Umbilical cord (tissue), 2 donors: ENCODE measurements around the gene ZNF280D. TPM values are rescaled to one million over a fixed set of nuclear protein-coding genes. Genes with fewer than 3 reads are reported as not detected.
"Not testable (repeated sequence)": the region's sequence is repeated elsewhere in the genome, so short reads cannot be mapped to it uniquely, and the experiment has no call there.

Experiments
- DNase-seq: peaks from one replicate; pipeline ENCODE4 v3.0.0-alpha.2; 2015; ENCODE audit warnings: low spot score
- total RNA-seq: library from RNA; depleted of rRNA; stranded (reverse); fragments of >200 nt; gene quantifications from one replicate; pipeline ENCODE4 v1.2.3, GENCODE V29; 2014; ENCODE audit warnings: low replicate concordance; ENCODE audit not compliant: insufficient read depth

Gene ZNF280D
- total RNA-seq, 1 donor from 2014 or later = 53.9 TPM

DNA sequence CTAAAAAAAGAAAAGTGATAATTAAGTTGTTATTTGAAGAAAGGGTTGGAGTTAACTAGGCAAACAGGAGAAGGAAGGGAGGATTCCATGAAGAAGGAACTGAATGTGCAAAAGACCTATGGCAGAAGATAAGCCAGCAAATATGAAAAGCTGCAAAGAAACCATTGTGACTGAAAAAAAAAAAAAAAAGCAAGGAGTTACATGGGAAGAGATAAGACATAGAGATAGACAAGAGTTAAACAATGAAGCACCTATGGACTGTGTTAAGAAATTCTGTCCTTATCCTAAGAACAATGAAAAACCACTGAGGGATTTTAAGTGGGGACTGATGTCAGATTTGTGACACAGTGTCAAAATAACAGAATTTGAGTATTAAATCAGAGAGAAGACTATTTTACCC is 17.0 kb downstream of the ZNF280D start:
- no peak for DNase-seq

- no peak for DNase-seq
These were observed 18.1 kb downstream of the ZNF280D start for GRCh38 chr15:56715220-56715619.

- not testable (repeated sequence) for DNase-seq
These were observed 23.8 kb downstream of the ZNF280D start for GRCh38 chr15:56709502-56709901.

GRCh38 chr15:56699743-56700142 is 33.6 kb downstream of the ZNF280D start:
- DNase-seq = no peak

GRCh38 chr15:56698270-56698669 is 35.0 kb downstream of the ZNF280D start:
- DNase-seq = no peak

GRCh38 chr15:56693761-56694160 is 39.5 kb downstream of the ZNF280D start:
- DNase-seq = peak; percentile 5

- no peak for DNase-seq
These were observed 42.6 kb downstream of the ZNF280D start for GRCh38 chr15:56690733-56691132.

- peak; percentile 4 for DNase-seq
These were observed 49.4 kb downstream of the ZNF280D start for GRCh38 chr15:56683908-56684307.

GRCh38 chr15:56681113-56681512 is 52.2 kb downstream of the ZNF280D start:
- DNase-seq = no peak

DNA sequence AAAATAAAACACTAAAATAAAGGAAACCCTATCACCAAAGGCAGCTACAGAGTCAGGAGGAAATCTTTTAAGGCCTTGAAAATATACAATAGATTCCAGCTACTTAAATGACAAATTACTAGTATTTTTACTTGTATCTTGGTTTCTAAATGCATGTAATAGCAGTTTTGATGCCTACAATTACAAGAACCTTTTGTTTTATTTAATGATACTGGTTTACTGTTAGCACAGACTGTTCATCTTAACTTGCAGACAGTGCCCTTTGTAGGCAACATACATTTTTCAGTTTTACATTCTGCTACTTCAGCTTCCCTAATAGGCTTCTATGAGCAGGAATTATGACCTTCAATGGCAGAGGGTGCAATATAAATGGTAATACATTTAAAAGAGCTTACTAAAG is 54.1 kb downstream of the ZNF280D start:
- DNase-seq = no peak

DNA sequence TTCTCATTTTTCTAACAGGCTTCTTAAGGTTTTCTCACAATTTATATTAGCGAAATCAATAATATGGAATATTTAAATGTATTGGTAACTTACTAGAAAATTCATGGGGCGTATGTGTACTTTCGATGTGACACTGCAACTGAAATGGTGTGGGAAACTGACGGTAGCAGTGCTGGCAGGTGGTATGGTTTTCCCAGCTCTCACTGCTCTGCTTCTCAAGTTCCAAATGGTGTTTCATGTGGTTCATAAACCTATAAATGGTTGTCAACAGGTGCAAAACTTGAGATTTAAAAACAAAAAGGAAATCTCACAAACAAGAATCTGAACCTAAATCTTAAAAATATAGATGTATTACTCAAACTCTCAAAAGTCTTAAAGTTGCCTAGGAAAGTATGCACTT is 54.7 kb downstream of the ZNF280D start:
- DNase-seq = no peak

DNA sequence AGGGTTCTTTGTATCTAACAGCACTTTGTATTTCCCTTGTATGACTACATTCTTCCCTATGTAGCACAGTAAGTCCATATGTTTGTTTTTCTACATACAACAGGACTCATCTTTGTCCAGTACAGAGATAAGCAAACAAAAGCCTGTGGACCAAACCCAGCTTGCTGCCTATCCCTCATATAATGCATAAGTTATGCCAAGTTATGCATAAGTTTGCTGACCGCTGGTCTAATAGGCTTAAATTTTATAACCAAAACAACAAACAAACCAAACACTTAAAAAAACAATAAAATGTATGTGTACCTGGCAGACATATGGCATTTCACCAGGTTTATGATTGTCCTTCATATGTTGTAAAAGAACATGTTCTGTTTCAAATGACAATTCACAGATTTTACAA is 56.0 kb downstream of the ZNF280D start:
- DNase-seq = no peak

DNA sequence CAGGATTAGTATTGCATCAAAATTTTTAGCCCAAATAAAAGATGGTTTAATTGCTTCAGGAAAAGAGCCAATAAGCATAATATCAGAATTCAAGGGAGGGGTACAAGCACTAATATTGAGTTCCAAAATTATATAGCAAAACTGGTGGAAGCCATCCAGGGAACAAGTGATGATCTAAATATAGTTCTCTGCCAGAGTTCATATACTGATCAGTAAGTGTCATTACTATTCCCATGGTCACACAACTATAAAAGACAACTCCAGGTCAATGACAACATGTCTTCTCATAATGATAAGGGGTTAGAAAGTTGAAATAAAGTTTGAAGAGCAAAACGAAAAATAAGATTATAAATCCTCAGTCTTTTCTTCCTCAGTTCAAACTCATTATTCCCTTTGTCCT is 57.4 kb downstream of the ZNF280D start:
- no peak for DNase-seq

- no peak for DNase-seq
These were observed 58.5 kb downstream of the ZNF280D start for GRCh38 chr15:56674857-56675256.

DNA sequence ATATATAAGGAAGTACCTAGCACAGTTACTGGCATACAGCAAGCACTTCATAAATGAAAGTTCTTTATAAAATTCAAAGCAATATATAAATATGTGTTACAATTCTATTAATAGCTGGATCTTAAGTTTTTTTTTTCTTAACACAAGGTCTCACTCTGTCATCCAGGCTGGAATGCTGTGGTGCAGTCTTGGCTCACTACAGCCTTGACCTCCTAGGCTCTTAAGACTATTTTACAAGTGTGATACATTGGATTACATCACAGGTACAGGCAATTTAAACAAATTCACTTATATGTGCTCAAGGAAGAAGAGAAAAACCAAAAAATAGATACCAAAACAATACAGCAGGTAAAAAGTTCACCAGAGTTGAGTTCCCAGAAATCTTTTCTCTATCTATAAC is 60.6 kb downstream of the ZNF280D start:
- DNase-seq = no peak

DNA sequence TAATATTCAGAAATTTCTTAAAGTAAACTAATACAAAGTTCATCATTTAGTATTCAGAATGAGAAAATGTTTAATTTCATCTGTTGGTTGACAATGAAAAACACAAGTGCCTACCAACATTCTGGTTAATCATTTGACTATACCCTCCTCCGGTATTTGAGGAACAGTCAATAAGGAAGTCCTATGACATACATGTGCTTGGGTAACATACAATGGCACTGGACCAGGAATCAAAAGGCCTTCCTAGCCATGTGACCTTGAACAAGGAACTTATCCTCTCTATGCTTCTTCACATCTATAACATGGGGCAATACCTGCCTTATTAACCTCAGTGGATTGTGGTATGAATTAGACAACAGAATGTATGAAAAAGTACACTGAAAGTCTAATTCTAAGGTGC is 65.8 kb downstream of the ZNF280D start:
- no peak for DNase-seq

DNA sequence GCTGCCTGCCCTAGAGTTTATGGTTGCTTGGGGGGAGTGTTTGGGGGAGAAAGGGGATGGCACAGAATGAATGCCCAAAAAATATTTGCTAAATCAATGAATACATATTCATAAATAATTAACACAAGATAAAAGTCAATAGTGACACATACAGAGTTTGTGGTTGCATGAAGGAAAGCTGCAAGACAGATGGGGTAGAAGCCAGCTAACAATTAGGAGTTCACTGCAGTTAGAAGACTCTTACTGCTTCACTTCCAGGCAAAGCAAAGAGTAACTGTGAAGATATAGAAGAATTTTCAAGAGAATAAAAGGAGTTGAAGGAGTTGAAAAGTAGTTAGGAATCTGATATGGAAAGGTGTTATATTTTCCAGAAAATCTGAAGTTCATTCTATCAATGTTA is 72.4 kb downstream of the ZNF280D start:
- DNase-seq = no peak

- DNase-seq = no peak
These were observed 74.1 kb downstream of the ZNF280D start for GRCh38 chr15:56659197-56659596.

DNA sequence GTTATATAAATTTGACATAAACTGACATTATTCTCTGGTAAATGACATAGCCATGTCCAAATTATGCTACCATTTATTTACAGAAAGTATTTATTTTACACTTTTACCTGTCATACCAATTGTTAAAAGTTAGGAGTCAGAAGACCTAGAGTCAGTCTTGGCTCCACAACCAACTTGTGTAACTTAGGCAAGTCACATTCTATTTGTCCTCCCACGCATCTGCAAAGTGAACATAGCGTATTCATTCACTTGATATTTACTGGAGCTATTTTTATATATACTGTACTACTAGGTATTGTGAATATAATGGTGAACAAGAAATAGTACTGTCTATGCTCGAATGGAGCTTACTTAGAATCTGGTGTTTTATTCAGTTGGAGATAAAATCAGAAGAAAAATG is 78.7 kb downstream of the ZNF280D start:
- no peak for DNase-seq

- DNase-seq = no peak
These were observed 79.1 kb downstream of the ZNF280D start for GRCh38 chr15:56654216-56654615.

DNA sequence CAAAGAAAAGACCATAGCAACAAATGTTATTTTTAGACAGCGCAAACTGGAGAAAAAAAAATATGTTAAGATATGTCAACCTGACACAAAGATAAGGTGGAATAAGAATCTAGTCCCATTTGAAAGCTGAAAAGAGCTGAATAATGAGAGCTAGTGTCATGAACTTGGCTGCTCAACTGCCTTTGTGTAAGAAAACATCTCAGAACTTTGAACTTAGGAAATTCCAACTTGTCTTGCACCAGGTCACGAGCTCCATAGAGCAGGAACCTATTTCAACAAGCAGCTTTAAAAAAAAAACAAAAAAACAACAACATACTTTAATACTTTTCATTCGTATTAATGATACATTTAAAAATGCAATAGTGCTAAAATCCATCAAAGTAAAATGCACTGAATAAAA is 79.5 kb downstream of the ZNF280D start:
- DNase-seq = no peak

DNA sequence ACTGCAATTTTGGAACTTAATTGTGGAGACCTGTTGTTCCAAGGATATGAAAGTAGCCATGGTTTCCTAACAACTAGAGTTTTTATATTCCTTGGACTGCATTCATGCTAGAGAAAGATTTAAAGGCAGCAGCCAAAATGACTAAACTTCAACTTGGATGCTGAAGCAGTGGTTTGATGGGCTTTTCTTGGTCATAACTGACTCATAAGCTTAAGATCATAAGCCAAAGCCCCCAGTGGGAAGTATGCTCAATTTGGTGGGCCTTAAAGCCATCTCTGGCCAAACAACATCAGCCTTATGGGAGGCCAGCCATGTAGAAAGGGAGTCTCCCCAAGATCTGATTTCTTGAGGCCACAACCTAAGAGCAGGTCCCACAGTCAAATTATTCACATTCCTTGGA is 80.2 kb downstream of the ZNF280D start:
- DNase-seq = no peak

GRCh38 chr15:56648311-56648710 is 85.0 kb downstream of the ZNF280D start:
- DNase-seq = no peak

- DNase-seq = no peak
These were observed 92.8 kb downstream of the ZNF280D start for GRCh38 chr15:56640549-56640948.

DNA sequence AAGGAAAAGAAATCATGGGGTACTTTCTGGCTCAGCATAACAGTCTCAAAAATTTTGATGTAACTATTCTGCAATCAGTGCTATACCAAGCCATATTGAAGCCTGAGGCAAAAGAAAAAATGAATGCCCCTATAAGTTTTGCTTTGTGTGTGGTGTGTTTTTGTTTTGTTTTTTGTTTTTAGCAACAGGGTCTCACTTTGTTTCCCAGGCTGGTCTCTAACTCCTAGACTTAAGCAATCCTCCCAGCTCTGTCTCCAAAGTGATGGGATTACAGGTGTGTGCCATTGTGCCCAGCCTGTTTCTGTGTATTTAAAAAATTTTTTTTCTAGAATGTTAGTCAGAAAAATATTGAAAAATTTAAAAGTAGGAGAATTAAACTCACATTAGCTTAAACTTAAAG is 93.2 kb downstream of the ZNF280D start:
- DNase-seq = no peak
